WTC11 (cell line): ENCODE results near the gene ROS1.

Experiments
- ELF4 ChIP-seq: sonication (generic); formaldehyde crosslinking; IDR thresholded peaks from 2 replicates; pipeline ENCODE4 v1.8.1; 2022; ENCODE audit warnings: low read depth, mild to moderate bottlenecking, moderate library complexity, missing genetic modification reagents
- ESRRA ChIP-seq: sonication (generic); formaldehyde crosslinking; IDR thresholded peaks from 2 replicates; pipeline ENCODE4 v1.8.1; 2022; ENCODE audit warnings: mild to moderate bottlenecking, missing genetic modification reagents, borderline replicate concordance
- KAT7 ChIP-seq: sonication (generic); formaldehyde crosslinking; IDR thresholded peaks from 2 replicates; pipeline ENCODE4 v1.8.1; 2023; ENCODE audit warnings: missing genetic modification reagents, mild to moderate bottlenecking, borderline replicate concordance
- PRDM15 ChIP-seq: sonication (generic); formaldehyde crosslinking; IDR thresholded peaks from 2 replicates; pipeline ENCODE4 v1.8.0; 2022; ENCODE audit warnings: missing genetic modification reagents
- PREB ChIP-seq: sonication (generic); formaldehyde crosslinking; IDR thresholded peaks from 2 replicates; pipeline ENCODE4 v1.8.1; 2022; ENCODE audit warnings: mild to moderate bottlenecking, missing genetic modification reagents, moderate library complexity, borderline replicate concordance
- SMAD3 ChIP-seq: sonication (generic); formaldehyde crosslinking; IDR thresholded peaks from 2 replicates; pipeline ENCODE4 v1.8.0; 2022; ENCODE audit warnings: missing genetic modification reagents, mild to moderate bottlenecking, borderline replicate concordance
- TEAD1 ChIP-seq: sonication (generic); formaldehyde crosslinking; IDR thresholded peaks from 2 replicates; pipeline ENCODE4 v1.8.0; 2022; ENCODE audit warnings: mild to moderate bottlenecking, missing genetic modification reagents
- TEAD4 ChIP-seq: sonication (generic); formaldehyde crosslinking; IDR thresholded peaks from 2 replicates; pipeline ENCODE4 v1.8.0; 2022; ENCODE audit warnings: mild to moderate bottlenecking, missing genetic modification reagents
- ZBTB21 ChIP-seq: sonication (generic); formaldehyde crosslinking; IDR thresholded peaks from 2 replicates; pipeline ENCODE4 v1.8.1; 2023; ENCODE audit warnings: mild to moderate bottlenecking, missing genetic modification reagents, borderline replicate concordance
- ZNF263 ChIP-seq: sonication (generic); formaldehyde crosslinking; IDR thresholded peaks from 2 replicates; pipeline ENCODE4 v1.8.1; 2022; ENCODE audit warnings: low read depth, mild to moderate bottlenecking, moderate library complexity, missing genetic modification reagents
- TF ChIP-seq, protein P1 (sequence below): sonication (generic); formaldehyde crosslinking; IDR thresholded peaks from 2 replicates; pipeline ENCODE4 v1.8.0; 2022; ENCODE audit warnings: mild to moderate bottlenecking, missing genetic modification reagents
- TF ChIP-seq, protein P2 (sequence below): fragments of 250-450 bp; sonication (Bioruptor Pico); IDR thresholded peaks from 2 replicates; pipeline ENCODE4 v1.9.0; 2021; ENCODE audit warnings: moderate library complexity, mild to moderate bottlenecking, inconsistent platforms, borderline replicate concordance
- TF ChIP-seq, protein P3 (sequence below): sonication (generic); formaldehyde crosslinking; IDR thresholded peaks from 2 replicates; pipeline ENCODE4 v1.8.1; 2023; ENCODE audit warnings: mild to moderate bottlenecking, missing genetic modification reagents, moderate library complexity
- TF ChIP-seq, protein P4 (sequence below): fragments of 200-600 bp; IDR thresholded peaks from 2 replicates; pipeline ENCODE4 v1.8.0; 2022; ENCODE audit warnings: antibody characterized with exemption

DNA sequence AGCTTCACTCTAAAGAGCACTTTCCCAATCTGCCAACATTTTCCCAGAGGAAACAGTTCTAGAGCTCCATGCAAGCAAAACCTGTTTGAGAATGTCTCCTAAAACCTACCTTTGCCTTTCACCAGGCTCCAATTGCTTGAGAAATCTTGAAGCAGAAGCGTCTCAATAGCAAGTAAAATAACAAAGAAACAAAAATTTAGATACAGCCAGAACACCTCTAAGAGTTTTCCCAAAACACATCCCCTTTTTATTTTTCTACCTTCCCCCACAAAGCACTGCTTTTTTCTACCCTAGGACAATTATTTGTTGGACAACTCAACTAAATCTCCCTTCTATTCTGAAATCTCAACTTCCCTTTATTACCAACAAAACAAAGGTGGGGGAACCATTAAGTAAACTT lies 156.8 kb downstream of the ROS1 start:
- TF ChIP-seq PREB (CRISPR knock-in tag) (no peak), TEAD4 (CRISPR knock-in tag) (no peak), ZNF263 (CRISPR knock-in tag) (no peak), ESRRA (CRISPR knock-in tag) (no peak), PRDM15 (CRISPR knock-in tag) (no peak), ZBTB21 (CRISPR knock-in tag) (no peak), ELF4 (CRISPR knock-in tag) (no peak), SMAD3 (no peak), KAT7 (CRISPR knock-in tag) (no peak), TEAD1 (CRISPR knock-in tag) (no peak)
- TF ChIP-seq, protein P1, sequence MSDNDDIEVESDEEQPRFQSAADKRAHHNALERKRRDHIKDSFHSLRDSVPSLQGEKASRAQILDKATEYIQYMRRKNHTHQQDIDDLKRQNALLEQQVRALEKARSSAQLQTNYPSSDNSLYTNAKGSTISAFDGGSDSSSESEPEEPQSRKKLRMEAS (CRISPR knock-in tag) = no peak
- TF ChIP-seq, protein P2, sequence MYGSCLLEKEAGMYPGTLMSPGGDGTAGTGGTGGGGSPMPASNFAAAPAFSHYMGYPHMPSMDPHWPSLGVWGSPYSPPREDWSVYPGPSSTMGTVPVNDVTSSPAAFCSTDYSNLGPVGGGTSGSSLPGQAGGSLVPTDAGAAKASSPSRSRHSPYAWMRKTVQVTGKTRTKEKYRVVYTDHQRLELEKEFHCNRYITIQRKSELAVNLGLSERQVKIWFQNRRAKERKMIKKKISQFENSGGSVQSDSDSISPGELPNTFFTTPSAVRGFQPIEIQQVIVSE (CRISPR knock-in tag) = no peak
- TF ChIP-seq, protein P3, sequence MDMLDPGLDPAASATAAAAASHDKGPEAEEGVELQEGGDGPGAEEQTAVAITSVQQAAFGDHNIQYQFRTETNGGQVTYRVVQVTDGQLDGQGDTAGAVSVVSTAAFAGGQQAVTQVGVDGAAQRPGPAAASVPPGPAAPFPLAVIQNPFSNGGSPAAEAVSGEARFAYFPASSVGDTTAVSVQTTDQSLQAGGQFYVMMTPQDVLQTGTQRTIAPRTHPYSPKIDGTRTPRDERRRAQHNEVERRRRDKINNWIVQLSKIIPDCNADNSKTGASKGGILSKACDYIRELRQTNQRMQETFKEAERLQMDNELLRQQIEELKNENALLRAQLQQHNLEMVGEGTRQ (CRISPR knock-in tag) = no peak
- TF ChIP-seq, protein P4, sequence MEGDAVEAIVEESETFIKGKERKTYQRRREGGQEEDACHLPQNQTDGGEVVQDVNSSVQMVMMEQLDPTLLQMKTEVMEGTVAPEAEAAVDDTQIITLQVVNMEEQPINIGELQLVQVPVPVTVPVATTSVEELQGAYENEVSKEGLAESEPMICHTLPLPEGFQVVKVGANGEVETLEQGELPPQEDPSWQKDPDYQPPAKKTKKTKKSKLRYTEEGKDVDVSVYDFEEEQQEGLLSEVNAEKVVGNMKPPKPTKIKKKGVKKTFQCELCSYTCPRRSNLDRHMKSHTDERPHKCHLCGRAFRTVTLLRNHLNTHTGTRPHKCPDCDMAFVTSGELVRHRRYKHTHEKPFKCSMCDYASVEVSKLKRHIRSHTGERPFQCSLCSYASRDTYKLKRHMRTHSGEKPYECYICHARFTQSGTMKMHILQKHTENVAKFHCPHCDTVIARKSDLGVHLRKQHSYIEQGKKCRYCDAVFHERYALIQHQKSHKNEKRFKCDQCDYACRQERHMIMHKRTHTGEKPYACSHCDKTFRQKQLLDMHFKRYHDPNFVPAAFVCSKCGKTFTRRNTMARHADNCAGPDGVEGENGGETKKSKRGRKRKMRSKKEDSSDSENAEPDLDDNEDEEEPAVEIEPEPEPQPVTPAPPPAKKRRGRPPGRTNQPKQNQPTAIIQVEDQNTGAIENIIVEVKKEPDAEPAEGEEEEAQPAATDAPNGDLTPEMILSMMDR = no peak
